GM18517 (cell line): ENCODE measurements around the gene ANAPC4.
"Not testable (repeated sequence)": the region's sequence is repeated elsewhere in the genome, so short reads cannot be mapped to it uniquely, and the experiment has no call there.

Experiments used
- ATAC-seq: cut with Tn5 transposase; IDR thresholded peaks from one replicate; pipeline ENCODE4 v1.9.1; 2021; ENCODE audit warnings: mild to moderate bottlenecking, moderate library complexity; ENCODE audit not compliant: unreplicated experiment

The ANAPC4 gene

GRCh38 chr4:25376754-25377571 is at the start of gene ANAPC4:
TSS of gene ANAPC4 (plus strand) at chr4:25377263. CDS start at chr4:25377428, 165 bp downstream.
- ATAC-seq, result peak; percentile 85

GRCh38 chr4:25328463-25328862 is 48.6 kb upstream of the ANAPC4 start:
- ATAC-seq, result not testable (repeated sequence)

GRCh38 chr4:25330335-25330734 is 46.7 kb upstream of the ANAPC4 start:
- no peak for ATAC-seq

- ATAC-seq, result peak; percentile 93
Measured at GRCh38 chr4:25330905-25331808, 45.9 kb upstream of the ANAPC4 start.

GRCh38 chr4:25343671-25344070 is 33.4 kb upstream of the ANAPC4 start:
- ATAC-seq, result no peak

GRCh38 chr4:25345744-25346143 is 31.3 kb upstream of the ANAPC4 start:
- no peak for ATAC-seq

GRCh38 chr4:25346913-25347312 is 30.1 kb upstream of the ANAPC4 start:
- no peak for ATAC-seq

GRCh38 chr4:25347473-25347872 is 29.6 kb upstream of the ANAPC4 start:
- no peak for ATAC-seq

- no peak for ATAC-seq
Measured at GRCh38 chr4:25347971-25348370, 29.1 kb upstream of the ANAPC4 start.

GRCh38 chr4:25350561-25350960 is 26.5 kb upstream of the ANAPC4 start:
- ATAC-seq, result no peak

GRCh38 chr4:25351777-25352416 is 25.2 kb upstream of the ANAPC4 start:
- ATAC-seq, result no peak

GRCh38 chr4:25356068-25356467 is 21.0 kb upstream of the ANAPC4 start:
- ATAC-seq, result no peak

- no peak for ATAC-seq
Measured at GRCh38 chr4:25358515-25359275, 18.4 kb upstream of the ANAPC4 start.

- no peak for ATAC-seq
Measured at GRCh38 chr4:25361253-25361652, 15.8 kb upstream of the ANAPC4 start.

GRCh38 chr4:25367004-25367621 is 9.9 kb upstream of the ANAPC4 start:
- ATAC-seq, result no peak

GRCh38 chr4:25367877-25368276 is 9.2 kb upstream of the ANAPC4 start:
- no peak for ATAC-seq

GRCh38 chr4:25368315-25368714 is 8.7 kb upstream of the ANAPC4 start:
- ATAC-seq, result no peak

- no peak for ATAC-seq
Measured at GRCh38 chr4:25370242-25370641, 6.8 kb upstream of the ANAPC4 start.

GRCh38 chr4:25372549-25372948 is 4.5 kb upstream of the ANAPC4 start:
- not testable (repeated sequence) for ATAC-seq
